PC-9 (cell line): ENCODE data around the gene SCIN.

Experiments used
- EZH2 ChIP-seq: fragments of 200-600 bp; sonication (generic); IDR thresholded peaks from 2 replicates; pipeline ENCODE4 v1.8.0; 2017; ENCODE audit warnings: antibody characterized with exemption, low read depth
- TF ChIP-seq, protein P1 (sequence below): fragments of 200-600 bp; sonication (generic); conservative IDR thresholded peaks from 2 replicates; pipeline ENCODE4 v1.6.1; 2017; ENCODE audit warnings: mixed run types, antibody characterized with exemption, mild to moderate bottlenecking, moderate library complexity

DNA sequence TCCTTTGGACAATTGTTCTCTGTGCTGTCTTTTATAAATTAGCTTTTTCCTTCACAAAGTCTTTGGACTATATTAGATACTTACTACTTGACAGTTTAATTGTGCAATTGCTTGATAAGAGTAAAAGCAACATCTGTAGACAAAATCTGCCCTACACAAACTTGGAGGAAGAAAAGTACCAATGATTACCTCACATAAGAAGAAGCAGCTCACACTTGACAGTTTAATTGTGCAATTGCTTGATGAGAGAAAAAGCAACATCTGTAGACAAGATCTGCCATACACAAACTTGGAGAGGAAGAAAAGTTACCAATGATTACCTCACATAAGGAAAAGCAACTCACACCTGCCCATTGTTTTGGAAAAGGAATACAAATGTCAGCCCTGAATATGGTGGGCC lies 17.1 kb upstream of the SCIN start:
- TF ChIP-seq, protein P1, sequence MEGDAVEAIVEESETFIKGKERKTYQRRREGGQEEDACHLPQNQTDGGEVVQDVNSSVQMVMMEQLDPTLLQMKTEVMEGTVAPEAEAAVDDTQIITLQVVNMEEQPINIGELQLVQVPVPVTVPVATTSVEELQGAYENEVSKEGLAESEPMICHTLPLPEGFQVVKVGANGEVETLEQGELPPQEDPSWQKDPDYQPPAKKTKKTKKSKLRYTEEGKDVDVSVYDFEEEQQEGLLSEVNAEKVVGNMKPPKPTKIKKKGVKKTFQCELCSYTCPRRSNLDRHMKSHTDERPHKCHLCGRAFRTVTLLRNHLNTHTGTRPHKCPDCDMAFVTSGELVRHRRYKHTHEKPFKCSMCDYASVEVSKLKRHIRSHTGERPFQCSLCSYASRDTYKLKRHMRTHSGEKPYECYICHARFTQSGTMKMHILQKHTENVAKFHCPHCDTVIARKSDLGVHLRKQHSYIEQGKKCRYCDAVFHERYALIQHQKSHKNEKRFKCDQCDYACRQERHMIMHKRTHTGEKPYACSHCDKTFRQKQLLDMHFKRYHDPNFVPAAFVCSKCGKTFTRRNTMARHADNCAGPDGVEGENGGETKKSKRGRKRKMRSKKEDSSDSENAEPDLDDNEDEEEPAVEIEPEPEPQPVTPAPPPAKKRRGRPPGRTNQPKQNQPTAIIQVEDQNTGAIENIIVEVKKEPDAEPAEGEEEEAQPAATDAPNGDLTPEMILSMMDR = no peak
- no peak for TF ChIP-seq EZH2
